HG02759 (cell line): ENCODE data around the gene MYH11.
"Not testable (repeated sequence)": the region's sequence is repeated elsewhere in the genome, so short reads cannot be mapped to it uniquely, and the experiment has no call there.

ENCODE experiments used
- ATAC-seq: cut with Tn5 transposase; IDR thresholded peaks from one replicate; pipeline ENCODE4 v1.9.1; 2021; ENCODE audit warnings: mild to moderate bottlenecking, moderate library complexity; ENCODE audit not compliant: unreplicated experiment

Gene MYH11

DNA sequence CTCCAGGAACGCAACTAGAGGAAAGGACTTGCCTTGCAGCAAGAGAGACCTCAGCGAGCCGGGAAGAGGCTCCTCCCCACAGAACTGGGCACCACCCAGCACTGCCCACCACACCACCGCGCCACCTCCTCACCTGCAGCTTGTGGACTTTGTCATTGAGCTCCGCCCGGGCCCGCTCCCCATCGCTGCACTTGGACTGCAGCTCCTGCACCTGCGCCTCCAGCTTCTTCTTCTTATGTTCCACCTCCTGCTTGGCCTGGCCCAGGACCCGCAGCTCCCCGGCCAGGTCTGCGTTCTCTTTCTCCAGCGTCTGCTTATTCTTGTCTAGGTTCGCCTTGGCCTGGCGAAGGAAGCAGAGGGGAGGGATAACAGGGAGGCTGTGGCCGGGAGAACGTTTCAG is 130.1 kb downstream of the MYH11 start:
- no peak for ATAC-seq

DNA sequence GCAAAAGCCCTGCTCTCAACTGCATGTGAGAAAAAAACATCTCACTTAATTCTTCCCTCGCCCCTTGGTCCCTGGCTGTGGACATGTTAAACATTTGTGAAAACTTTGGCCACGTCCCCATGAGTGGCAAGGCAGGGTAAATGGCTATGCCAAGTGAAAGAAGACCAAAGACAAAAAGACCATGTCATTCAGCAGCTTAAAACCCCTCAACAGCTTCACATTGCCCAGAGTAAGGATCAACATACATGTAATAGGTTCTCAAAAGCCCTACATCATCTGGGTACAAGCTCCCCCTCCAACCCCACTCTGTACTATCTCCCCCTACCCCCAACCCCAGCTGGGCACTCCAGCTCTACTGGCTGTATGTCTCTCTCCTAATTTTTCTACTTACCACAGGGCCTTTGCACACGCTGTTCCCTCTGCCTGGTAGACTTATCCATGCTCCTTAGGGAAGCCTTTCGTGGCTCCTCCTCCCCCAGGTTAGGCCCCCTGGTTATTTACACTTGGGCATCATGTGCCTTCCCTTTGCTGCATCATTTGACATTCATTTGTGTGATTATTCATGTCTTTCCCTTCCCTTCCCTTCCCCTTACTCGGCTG is 131.1 kb downstream of the MYH11 start:
- ATAC-seq: no peak

DNA sequence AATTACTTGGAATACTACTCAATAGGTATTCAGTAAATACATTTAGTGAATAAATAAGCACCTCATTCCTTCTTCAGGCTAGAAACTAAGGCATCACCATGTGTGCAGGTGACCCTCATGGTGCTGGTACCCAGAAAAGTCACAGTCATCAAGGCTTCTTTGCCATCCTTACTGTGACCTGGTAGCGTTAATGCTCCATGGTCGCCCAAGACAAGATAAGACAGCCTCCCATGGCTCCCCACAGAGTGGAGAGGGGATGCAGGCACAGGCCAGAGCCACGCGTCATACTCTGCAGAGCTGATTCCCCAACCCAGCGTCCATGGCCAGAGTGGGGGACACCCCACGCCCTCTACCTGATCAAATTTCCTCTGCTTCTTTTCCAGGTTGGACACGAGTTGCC is 133.0 kb downstream of the MYH11 start:
- ATAC-seq: no peak

DNA sequence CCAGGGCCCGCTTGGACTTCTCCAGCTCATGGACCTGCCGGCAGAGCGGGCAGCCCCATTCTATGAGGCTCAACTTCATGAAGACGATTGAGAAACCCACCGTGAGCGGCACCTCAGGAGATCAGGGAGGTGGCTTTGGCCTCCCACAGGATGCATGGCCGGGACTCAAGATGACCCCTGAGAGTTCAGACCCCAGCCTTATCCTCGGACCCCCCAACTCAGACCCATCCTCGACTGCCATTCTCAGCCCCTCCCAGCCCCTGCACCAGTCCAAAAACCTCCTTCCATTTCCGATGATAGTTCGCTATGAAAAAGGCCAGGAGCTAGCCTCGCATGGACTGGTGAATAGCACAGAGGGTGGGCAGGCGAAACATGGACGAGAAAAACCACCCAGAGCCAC is 135.8 kb downstream of the MYH11 start:
- no peak for ATAC-seq

DNA sequence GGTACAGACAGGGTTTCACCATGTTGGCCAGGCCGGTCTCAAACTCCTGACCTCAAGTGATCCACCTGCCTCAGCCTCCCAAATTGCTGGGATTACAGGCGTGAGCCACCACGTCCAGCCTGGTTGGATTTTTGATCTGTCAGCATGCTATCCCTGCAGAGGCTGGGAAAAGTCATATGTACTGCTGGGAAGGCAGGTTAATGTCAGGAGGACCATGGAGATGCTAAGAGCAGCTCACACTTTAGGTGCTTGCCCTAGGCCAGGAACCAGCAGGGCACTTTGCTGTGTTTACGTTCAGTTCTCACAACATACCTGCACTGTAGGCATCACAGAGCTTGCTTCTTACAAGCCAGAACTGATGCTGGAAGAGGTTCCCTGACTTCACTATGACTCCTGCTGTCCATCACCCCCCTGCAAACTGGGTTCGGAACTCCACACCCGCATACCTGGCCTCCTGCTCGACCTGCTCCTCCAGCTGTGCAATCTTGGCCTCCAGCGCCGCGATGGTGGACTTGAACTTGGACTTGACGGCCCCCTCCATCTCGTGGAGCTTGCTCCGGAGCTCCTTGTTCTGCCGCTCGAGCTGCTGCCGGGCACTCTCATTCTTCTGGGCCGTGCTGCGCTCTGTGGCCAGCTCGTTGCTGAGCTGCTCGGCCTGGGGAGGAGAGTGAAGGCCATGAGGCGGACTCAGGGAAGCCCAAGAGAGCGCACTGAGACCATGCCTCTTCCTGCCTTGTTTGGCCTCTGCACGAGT is 140.0 kb downstream of the MYH11 start:
- no peak for ATAC-seq

DNA sequence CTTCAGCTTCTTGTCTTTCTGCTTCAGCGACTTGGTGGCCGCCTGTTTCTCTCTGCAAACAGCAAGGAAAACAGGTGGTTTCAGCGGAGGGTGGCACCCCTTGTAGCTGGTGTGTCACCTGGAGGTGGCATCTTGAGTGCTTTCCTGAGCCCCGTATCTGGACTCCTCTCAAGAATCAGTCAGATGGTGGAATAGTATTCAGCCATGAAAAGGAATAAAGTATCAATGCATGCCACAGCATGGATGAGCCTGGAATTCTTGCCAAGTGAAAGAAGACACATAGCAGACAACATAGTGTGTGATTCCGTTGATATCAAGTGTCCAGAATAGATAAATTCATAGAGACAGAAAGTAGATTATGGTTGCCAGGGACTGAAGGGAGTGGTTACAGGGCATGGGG is 141.6 kb downstream of the MYH11 start:
- no peak for ATAC-seq

DNA sequence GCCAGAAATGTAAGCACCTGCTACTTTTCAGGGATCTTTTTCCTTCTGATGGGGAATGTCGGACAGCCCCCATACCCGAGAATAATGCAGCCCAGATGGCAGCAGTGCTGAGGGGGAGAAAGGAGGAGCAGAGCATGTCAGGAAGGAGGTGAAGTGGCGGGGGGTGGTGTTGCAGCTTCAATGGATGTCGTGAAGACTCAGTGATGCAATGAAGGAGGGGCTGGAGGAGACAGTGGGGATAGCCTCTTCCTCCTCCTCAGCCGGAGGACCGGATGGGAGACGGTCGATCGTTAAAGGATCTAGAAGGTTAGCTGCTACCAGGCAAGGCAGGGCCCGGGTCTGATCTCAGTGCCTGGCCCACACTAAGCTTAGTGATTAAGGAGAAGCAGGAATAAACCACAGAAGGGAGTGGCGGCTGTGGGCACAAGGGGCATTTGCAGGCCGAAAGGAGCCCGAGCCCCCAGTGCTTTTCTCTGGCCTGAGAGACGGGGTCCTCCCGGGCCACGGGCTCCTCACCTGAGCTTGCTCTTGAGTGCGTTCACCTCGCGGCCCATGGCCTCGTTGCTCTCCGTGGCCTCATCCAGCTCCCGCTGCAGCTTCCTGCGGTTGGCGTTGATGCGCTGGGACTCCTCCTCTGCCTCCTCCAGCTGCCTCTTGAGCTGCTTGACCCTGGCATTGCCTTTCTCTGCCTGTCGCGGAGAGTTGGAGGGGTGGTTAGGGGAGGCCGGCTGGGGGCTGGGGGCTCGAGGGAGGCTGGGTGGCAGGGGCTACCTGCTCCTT is 142.2 kb downstream of the MYH11 start:
- ATAC-seq: no peak

DNA sequence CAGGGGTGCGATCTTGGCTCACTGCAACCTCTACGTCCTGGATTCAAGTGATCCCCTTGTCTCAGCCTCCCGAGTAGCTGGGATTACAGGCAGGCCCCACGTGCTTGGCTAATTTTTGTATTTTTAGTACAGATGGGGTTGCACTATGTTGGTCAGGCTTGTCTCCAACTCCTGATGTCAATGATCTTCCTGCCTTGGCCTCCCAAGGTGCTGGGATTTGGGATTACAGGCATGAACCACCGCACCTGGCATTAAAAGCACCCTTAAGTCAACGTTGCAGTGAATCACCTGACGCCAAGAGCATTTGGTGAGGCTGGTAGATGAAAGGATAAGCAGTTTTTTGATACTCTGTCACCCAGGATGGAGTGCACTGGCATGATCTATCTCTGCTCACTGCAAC is 147.8 kb downstream of the MYH11 start:
- ATAC-seq: no peak

DNA sequence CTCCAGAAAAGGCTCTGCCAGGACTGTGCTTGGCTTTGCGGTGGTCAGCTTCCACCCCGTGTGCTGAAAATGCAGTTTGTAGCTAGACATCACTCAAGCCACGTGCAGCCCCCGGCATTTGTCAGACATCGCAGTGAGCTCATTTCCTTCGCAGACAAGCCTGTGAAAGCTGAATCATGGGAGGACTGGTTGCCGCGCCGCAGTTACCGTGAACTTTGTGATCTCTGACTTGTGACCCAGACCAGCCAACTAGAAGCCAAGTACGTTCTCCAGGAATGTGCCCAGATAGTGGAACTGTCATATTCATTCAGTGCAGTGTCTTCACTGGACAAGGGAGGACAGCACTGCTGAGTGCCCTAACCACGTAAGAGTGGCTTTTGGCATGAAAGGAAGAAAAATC is 148.7 kb downstream of the MYH11 start:
- ATAC-seq: no peak

DNA sequence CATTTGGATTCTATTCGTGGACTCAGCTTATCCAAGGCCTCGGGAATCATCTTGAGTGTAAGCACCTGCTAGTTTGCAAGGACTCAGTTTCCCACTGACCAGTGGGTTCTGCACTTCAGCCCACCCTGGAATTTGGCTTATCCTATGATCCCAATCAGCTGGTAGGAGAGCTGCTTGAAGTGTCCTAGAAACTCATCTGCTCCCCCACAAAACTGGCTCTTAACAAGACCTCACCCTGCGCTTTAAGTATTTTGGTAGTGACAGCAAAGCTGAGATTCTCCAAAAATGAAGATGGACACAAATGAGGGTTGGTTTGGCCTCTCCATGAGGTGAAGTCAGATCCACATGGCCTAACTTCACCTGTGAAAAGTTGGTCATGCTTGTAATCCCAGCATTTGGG is 149.5 kb downstream of the MYH11 start:
- ATAC-seq: no peak

DNA sequence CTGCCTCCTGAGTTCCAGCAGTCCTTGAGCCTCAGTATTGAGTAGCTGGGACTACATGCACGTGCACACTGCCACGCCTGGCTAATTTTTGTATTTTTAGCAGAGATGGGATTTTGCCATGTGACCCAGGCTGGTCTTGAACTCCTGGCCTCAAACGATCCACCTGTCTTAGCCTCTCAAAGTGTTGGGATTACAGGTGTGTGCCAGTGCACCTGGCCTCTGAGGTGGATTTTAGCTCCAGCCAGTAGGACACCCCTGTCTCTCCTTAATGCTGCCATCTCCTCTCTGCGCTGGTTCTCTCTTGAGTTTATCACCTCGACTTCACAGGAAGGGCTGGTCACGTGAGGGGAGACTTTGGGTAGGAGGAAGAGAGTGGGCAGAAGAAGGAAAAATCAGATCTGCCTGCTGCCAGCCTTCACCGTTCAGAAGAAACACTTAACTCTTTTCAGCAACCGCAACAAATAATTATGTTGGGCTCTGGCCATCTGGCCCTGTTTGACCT is 151.7 kb downstream of the MYH11 start:
- ATAC-seq: no peak

DNA sequence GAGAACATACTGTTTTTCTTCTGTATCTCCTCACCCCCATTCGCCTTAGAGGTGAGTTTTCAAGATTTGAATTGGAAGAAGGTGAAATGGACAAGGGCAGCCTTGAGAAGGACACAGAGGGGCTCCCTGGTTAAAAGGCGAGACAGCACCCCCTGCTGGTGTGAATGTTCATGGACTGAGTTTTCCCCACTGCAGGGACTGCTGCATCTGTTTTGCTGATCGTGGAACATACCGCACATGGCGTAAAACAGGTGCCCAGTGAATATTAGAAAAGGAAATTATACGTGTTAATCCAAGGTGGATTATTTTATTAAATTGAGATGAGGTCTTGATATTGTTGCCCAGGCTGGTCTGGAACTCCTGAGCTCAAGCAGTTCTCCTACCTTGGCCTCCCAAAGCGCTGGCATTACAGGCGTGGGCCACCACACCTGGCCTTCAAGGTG is 152.3 kb downstream of the MYH11 start:
- ATAC-seq: no peak

DNA sequence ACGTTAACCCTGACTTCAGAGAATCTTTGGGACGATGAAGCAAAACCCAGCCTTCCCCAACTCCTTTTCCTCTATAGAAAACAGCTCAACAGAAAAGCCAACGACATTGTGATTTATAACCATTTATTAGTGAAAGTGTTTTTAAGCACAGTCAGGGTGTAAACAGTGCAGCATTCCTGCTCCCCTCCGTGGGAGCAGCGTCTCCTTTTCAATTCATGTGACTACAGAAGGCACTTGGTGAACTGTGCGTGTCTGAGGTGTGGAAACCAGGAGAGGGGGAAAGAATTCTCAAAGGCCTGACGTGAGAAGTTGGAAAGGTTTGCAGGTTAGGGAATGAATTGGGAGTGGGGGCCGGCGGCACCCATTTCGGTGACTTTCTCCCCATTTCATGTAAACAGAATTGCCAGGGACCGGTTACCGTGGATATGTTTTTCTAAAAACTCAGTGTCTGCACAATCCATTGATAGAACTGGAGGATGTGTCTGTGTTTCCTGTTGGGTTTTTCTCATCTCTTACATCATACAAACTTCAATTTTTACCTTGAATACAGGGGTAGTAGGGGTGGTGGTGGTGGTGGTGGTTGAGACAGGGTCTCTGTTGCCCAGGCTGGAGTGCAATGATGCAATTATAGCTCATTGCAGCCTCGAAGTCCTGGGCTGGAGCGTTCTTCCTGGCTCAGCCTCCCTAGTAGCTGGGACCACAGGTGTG is 153.6 kb downstream of the MYH11 start:
- no peak for ATAC-seq

DNA sequence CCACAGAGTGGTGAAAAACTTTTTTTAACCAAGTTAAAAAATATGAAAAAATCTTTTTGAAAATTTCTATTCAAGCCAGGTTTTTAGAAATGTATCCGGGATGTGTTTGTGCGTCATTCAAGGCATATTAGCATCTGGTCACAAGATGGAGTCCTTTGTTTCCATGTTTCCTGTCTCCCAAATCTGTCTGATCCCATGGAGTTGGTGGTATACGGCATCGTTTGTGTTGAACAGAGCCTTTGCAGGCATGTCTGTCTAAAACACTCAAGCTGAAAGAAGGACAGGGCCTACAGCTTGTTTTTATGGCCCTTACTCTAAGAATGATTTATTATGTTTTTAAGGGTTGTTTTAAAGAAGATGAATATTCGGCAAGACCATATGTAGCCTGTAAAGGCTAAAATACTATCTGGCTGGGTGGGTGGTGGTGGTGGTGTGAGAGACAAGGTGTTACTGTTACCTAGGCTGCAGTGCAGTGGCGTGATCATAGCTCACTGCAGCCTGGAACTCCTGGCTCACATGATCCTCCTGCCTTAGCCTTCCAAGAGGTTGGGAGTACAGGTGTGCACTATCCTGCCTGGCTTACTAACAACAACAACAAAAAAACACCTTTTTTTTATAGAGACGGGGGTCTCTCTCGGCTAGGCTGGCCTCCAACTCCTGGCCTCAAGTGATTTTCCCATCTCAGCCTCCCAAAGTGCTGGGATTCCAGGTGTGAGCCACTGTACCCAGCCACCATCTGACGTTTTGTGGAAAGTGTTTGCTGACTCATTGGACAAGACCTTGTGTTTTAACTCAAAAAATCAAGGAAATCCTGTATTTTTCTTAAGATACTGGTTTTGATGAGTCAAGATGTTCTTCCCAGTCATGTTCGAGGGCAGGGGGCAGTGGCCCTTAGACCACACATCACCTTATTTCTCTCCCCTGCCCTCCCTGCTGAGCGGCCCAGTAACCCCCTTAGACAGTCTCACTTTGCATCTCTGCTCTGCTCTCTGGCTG is 154.6 kb downstream of the MYH11 start:
- ATAC-seq: no peak

DNA sequence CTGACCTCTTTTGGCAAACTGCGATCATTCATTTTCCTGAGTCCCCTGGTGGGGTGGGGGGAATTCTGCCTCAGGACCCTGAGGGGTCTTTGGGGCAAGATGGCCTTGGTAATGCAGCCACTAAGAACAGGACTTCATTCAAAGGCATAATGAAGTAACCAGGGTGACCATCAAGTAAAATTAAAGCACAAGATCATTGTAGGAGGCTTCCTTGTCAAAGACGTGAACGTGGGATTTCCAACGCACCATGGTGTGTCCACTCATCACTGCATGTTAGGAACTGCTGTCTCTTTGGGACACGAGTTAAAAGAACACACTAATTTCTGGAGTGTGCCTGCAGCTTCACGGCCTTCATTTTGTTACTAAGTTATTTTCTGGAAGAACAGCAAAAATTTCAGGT is 155.5 kb downstream of the MYH11 start:
- no peak for ATAC-seq

DNA sequence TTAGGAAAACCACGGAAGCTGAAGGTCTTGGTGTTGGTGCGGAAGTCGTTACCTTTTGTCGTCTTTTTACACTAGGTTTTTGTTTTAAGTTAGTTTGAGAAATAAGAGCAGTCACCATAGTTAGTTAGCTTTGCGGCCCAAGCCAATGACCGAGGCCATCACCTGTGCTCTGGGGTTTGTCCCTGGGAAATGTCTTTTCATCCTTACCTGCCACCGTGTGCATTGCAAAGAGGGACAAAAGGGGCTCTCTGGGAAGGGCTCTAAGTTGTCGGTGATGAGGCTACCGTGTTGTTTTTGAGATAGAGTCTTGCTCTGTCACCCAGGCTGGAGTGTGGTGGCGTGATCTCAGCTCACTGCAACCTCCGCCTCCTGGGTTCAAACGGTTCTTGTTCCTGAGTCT is 157.0 kb downstream of the MYH11 start:
- no peak for ATAC-seq

DNA sequence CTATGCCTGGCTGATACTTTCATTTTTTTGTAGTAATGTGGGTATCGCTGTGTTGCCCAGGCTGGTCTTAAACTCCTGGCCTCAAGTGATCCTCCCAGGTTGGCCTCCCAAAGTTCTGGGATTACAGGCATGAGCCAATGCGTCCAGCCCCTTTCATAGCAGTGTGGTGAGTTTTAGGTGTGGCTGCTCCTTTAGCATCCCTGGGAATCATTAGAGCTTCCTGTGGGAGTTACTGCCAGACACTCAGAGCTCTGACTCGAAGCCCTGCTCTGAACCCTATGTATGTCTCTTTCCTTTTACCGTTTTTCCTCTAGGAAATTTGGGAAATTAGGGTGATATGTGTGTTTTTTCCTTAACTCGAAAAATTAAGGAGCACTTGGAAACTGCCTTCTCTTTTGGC is 162.3 kb downstream of the MYH11 start:
- ATAC-seq: no peak

DNA sequence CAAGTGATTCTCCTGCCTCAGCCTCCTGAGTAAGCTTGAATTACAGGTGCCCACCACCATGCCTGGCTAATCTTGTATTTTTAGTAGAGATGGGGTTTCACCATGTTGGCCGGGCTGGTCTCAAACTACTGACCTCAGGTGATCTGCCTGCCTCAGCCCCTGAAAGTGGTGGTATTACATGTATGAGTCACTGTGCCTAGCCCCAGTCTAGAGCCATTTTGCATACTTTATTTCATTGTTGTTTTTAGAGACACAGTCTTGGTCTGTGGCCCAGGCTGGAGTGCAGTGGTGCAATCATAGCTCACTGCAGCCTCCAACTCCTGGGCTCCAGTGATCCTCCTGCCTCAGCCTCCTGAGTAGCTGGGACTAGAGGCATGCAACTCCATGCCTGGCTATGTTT is 164.3 kb downstream of the MYH11 start:
- not testable (repeated sequence) for ATAC-seq

DNA sequence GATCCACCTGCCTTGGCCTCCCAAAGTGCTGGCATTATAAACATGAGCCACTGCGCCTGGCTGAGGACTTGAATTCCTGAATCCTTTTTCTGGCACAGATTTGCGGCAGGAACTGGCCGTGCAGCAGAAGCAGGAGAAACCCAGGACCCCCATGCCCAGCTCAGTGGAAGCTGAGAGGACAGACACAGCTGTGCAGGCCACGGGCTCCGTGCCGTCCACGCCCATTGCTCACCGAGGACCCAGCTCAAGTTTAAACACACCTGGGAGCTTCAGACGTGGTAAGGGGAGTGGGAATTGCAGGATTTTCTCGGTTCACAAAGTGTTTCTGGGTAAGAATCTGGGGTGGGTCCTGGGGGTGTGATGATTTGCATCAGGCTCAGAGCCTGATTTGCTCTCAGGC is 165.8 kb downstream of the MYH11 start:
- ATAC-seq: no peak

DNA sequence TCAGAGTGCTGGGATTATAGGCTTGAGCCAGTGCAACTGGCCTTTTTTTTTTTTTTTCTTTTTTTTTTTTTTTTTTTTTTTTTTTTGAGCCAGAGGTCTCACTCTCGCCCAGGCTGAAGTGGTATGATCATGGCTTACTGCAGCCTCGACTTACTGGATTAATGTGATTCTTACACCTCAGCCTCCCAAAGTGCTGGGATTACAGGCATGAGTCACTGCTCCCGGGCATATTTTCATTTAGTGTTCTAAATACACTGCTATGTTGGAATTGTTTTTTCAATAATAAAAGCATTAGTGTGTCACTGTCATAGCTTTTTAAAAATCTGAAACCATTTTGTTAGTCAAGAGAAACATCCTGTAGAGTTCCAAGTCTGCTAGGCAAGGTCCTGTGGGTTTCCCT is 166.5 kb downstream of the MYH11 start:
- ATAC-seq: no peak
